BE2C (cell line): ENCODE results near the gene SIM1.

Source experiments
- DNase-seq: peaks from one replicate; pipeline ENCODE4 v3.0.0-alpha.2; 2020
- H3K27me3 ChIP-seq: fragments of 250-450 bp; sonication (Bioruptor Pico); 2 replicates; pipeline ENCODE4 v1.5.1; 2020; ENCODE audit warnings: mild to moderate bottlenecking
- H3K36me3 ChIP-seq: fragments of 250-450 bp; sonication (Bioruptor Pico); 2 replicates; pipeline ENCODE4 v1.5.1; 2020; ENCODE audit warnings: mild to moderate bottlenecking
- H3K4me1 ChIP-seq: fragments of 250-450 bp; sonication (Bioruptor Pico); 2 replicates; pipeline ENCODE4 v1.5.1; 2020
- H3K4me3 ChIP-seq: 2 replicates; pipeline ENCODE4 v1.5.1; 2011; ENCODE audit warnings: low read depth, low read length
- H3K9me3 ChIP-seq: fragments of 250-450 bp; sonication (Bioruptor Pico); 2 replicates; pipeline ENCODE4 v1.5.1; 2020
- TF ChIP-seq, protein P1 (sequence below): IDR thresholded peaks from 2 replicates; pipeline ENCODE4 v1.5.1; 2012; ENCODE audit warnings: mild to moderate bottlenecking, low read depth, low read length

SIM1 gene

DNA sequence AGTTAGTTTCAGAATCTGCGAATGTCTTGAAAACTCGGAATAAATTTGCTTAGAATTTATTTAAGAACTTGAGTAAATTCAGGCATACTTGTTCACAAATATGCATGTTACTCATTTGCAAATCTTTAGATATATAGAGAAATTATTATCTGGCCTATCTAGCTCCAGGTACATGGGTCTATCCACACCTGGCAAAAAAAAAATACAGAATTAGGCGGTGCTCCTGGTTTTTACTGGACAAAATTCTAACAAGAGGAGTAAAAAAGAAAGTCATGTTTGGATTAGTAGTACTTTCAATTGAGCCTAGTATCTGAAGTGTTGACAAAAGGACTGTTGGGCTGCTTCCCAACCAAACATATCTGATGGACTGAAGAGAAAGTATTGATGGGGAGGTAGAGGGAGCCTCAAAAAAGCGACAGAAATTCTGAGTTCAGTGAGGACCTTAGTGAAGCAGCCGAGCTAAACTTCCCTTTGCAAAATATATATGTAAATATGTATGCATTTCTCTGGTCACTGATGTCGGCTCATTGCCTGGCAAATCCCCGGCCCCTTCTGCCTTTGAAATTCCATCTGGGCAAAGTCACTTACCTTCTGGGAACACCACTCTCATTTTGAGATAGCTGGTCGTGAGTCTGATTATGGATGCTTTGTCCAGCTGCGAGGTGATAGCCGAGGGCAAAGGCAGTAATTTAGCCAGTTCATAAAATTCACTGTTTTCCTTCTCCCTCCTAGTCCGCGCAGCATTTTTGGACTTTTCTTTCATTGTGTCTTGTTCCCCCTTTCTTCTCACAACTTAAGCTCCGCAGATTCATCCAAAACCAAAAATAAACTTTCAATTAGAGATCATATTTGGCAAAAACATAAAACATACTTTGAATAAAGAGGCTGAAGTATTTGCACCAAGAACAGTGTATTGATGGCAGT is 1.8 kb downstream of the SIM1 start:
- Histone ChIP-seq H3K4me1 (no peaks in the 10 kb centered on the region), H3K36me3 (no peaks in the 10 kb centered on the region), H3K9me3 (peaks cover 5% of the 10 kb centered on the region), H3K4me3 (no peak overlapping the region), H3K27me3 (peaks cover 100% of the 10 kb centered on the region)
- TF ChIP-seq, protein P1, sequence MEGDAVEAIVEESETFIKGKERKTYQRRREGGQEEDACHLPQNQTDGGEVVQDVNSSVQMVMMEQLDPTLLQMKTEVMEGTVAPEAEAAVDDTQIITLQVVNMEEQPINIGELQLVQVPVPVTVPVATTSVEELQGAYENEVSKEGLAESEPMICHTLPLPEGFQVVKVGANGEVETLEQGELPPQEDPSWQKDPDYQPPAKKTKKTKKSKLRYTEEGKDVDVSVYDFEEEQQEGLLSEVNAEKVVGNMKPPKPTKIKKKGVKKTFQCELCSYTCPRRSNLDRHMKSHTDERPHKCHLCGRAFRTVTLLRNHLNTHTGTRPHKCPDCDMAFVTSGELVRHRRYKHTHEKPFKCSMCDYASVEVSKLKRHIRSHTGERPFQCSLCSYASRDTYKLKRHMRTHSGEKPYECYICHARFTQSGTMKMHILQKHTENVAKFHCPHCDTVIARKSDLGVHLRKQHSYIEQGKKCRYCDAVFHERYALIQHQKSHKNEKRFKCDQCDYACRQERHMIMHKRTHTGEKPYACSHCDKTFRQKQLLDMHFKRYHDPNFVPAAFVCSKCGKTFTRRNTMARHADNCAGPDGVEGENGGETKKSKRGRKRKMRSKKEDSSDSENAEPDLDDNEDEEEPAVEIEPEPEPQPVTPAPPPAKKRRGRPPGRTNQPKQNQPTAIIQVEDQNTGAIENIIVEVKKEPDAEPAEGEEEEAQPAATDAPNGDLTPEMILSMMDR, result no peak
- no peak for DNase-seq

DNA sequence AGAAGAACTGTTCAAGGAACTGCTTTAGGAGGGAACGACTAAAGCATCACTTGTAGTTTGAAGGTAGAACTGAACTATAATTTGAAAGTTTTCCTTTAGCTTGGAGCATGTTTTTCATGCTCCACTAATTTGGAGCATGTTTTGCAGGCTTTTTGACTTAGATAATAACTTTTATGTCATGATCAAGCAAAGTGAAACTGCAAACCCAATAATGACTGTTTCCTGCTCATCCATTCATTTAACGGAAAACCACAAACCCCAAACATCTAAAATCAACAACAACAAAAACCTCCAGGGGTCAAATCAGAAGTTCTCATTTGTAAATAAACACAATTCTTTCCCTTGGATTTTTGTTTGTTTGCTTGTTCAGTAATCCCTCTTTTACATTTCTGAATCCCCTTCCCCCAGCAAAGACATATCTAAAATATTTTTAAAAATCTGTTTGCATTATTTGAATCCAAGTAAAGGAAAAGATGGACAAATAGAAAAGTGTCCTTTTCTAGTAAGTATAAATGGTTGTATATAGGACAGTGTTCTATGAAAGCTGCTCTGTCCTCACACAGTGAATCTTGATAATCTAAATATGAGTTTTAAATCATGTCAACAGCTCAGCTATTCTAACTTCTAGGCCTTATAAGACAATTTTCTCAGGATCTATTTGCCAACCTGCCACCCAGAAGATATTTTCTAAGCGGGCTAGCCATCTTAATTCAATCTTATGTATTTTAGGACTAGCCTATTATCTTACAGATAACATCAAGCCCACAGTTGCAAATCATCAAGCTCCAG is 2.6 kb downstream of the SIM1 start:
- H3K4me3 ChIP-seq, result no peak overlapping the region
- H3K9me3 ChIP-seq, result peaks cover 5% of the 10 kb centered on the region
- no peaks in the 10 kb centered on the region for H3K4me1 ChIP-seq
- H3K27me3 ChIP-seq, result peaks cover 100% of the 10 kb centered on the region
- no peaks in the 10 kb centered on the region for H3K36me3 ChIP-seq
- no peak for DNase-seq
- TF ChIP-seq, protein P1, result no peak

DNA sequence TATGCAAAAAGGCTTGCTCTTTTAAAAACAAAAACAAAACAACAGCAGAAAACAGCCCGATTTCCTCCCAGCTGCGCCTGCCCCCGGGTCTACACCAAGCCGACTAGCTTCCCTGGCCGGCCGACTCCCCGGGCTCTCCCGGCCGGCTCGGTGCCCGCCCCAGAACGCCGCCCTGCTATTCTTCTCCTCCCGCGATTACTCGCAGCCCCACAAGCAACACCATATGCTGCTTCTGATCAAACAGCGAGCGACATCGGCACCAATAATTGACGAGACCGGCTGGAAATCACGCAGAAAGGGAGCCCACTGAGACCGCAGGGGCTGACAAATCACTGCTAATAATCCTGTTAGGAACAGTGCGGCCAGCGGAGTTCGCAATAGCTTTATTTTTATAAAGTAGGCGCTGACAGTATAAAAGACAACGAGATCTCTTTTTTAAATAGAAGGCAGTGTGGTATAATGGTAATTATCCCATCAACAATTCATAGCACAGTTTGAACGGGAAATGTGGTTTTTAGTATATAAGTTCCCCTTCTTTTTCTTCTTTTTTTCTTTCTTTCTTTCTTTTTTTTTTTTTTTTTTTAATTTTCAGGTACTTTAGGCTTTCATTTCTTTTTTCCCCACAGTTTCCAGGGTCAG is 3.3 kb downstream of the SIM1 start:
- Histone ChIP-seq H3K4me1 (no peaks in the 10 kb centered on the region), H3K4me3 (no peak overlapping the region), H3K27me3 (peaks cover 100% of the 10 kb centered on the region), H3K36me3 (no peaks in the 10 kb centered on the region), H3K9me3 (peaks cover 5% of the 10 kb centered on the region)
- no peak for DNase-seq
- TF ChIP-seq, protein P1, result no peak

DNA sequence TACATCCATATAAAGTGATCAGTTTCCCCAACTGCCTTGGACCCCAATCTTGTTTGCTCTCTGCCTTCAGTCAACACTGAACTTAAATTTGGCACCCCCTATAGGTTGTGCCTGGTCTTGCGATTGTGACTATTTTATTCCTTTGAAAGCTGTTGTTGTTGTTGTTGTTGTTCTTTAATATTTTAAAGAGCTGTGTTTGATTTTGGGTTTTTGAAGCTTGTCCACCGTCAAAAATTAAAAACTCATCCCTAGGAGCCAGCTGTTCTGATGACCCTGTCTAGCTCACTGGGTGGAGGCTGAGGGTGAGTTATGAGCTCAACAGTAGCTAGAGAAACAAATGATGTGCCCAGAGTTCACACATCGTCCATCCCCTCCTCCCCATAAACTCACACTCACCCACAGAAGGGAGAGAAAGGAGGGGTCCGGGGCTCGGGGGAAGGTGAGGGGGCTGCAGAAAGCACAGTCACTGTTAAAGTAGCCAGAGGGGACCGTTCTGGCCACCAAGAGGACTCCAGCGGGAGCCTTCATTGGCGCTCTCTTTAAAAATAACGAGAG is 4.0 kb downstream of the SIM1 start:
- Histone ChIP-seq H3K9me3 (peaks cover 5% of the 10 kb centered on the region), H3K4me1 (no peaks in the 10 kb centered on the region), H3K4me3 (no peak overlapping the region), H3K36me3 (no peaks in the 10 kb centered on the region), H3K27me3 (peaks cover 100% of the 10 kb centered on the region)
- TF ChIP-seq, protein P1, result peak; percentile 47
- no peak for DNase-seq

DNA sequence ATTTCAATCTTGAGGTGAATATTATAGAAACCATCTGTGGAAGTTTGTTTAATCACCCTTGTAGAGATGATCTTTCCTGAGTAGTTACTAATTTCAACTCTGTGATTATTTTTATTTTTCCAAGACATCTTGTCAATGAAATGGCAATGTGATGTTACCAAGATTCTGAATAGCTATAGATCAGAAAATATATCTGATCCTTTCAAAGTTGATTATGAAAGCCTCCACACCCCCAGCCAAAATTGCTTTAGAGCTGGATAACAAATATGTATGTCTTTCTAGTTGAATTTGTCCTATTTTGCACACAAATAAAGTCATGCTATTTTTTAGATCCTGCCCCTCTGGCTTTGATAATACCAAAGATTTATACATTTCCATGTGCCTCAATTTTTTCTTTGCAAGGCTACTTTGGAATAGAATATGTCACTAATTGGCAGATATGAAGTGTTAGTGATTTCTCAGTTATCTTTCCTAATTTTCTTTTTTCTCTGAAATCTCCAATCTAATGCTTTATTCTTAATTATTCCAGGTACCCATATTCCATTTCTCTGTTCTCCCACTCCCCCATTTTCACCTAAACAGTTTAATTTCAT is 5.0 kb downstream of the SIM1 start:
- Histone ChIP-seq H3K4me1 (no peaks in the 10 kb centered on the region), H3K27me3 (peaks cover 100% of the 10 kb centered on the region), H3K9me3 (peaks cover 5% of the 10 kb centered on the region), H3K4me3 (no peak overlapping the region), H3K36me3 (no peaks in the 10 kb centered on the region)
- TF ChIP-seq, protein P1, result no peak
- no peak for DNase-seq
